HG03342 (cell line): Measurements from ENCODE around the gene GRM1.

ENCODE experiments used
- ATAC-seq: cut with Tn5 transposase; IDR thresholded peaks from one replicate; pipeline ENCODE4 v1.9.1; 2021; ENCODE audit warnings: mild to moderate bottlenecking, moderate library complexity; ENCODE audit not compliant: unreplicated experiment

Gene GRM1

DNA sequence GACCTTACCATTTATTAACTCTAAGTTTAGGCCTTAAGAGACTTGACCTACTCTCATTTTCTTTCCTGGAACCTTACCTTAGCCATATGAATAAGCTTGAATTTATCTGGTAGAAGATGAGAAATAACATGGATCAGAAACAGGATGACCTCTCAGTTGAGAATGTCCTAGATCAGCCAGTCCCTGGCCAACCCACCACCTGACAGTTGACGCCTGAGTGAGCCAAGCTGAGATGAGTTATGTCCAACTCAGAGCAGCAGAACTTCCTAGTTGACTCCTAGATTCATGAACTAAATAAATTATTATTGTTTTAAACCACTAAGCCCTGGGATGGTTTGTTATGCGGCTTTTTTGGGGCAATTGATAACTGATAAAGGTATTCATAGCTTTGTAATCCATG is 281.8 kb downstream of the GRM1 start:
- ATAC-seq = no peak

DNA sequence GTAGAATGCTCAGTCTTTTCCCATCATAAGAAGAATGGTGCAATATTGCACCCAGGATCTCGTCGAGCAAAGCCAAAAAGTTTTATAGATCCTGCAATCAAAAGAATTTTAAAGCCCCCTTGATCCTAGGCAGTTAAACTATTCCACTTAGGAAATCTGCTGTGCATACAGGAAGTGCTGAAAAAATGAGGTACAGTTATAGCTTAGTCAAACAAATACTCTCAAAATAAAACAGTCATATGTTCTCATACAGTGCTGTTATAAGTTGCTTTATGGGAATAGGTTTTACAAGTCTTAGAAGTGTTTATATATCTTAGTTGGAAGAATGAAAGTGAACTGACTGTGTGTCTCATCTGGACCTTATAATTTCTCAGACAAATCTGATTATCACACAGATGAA is 282.2 kb downstream of the GRM1 start:
- ATAC-seq = no peak

DNA sequence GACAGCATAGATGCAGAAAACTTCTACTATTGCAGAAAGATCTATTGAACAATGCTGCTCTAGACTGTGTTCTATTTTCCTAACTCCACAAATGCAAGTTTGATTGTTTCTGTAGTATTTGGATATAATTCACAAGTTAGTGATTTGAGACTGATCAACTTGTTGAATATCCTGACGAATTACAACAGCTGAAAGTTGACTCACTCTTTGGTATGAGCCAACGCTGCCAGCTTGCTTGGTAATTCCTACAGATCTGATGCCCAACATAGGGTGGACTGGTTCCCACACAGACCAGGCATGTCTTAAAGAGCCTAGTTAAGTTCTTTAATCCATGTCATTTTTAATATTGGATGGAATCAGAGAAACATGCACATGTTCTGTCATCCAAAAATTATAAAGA is 283.7 kb downstream of the GRM1 start:
- no peak for ATAC-seq

DNA sequence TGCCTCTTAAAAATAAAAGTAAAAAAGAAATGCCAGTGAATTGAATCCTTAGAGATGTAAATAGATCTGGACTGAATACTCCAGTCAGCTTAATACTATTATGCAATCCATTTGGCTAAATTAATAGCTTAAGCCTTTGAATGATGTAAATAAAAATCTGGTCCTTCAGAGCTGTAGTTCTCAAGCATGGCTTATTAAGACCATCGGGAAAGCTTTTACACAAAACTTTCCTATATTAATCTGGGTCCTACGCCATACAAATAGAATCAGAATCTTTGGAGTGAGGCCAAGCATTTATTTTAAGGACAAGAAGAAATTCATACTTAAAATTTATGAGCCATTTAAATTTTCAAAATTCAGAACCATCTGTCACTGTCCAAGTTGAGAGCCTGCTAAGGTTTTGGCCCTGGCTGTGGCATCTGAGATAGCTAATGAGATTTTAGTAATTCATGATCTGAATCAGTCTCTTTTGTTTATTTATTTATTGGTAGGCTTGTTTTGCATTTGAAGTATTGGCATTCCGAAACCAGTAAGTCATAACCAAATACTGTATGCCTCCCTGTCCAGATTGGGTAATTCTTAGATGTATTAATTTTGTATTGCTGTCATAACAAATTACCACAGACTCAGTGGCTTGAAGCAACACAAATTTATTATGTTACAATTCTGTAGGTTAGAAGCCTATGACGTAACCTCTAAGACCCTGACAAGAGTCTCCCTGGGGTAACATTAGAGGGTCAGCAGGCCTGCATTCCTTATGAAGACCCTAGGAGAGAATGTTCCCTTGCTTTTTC is 286.7 kb downstream of the GRM1 start:
- ATAC-seq = no peak

DNA sequence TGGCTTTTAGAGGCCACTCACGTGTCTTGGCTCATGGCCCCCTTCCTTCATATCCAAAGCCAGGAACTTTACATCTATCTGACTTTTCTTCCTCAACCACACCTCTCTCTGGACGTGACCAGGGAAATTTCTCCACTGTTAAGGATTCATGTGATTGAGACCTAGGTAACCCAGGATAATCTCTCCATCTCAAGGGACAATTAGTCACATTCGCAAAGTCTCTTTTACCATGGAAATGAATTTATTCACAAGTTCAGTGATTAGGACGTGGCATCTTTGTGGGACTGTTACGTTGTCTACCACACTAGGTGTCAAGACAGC is 287.3 kb downstream of the GRM1 start:
- no peak for ATAC-seq

DNA sequence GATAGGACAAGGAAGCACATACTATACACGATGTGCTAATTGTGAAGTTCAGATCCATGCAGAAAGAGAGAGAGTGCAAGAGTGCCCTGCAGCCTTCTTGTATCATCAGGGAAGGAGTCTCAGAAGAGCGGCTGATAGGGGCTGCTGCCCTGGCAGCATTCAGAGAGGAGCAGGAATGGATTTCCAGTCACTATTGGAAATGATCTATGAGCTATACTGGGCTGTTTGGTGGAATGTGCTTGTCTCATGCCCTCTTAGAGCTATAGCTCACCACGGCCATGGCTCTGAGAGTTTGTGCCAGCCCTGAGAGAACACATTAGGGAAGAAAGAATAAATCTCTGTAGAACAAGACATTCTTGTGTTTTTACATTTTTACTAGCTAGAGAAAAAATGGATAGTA is 302.2 kb downstream of the GRM1 start:
- no peak for ATAC-seq

DNA sequence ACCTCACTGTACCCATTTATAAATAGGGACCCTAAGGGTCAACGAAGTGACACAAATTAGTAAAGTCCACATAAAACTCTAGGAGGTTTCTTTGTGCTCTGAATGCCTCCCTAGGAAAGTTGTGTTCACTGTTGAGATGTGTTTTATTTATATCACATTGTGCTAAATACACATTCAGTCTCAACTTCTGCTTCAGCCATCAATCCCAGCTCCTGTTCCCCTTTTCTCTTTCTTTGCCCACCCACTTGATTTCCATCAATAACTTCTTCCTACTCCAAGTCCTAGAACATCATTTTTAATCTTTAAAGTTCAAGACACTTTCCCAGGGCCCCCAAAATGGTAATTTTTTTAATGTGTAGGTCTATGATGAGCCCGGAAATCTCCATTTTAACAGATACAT is 306.5 kb downstream of the GRM1 start:
- no peak for ATAC-seq

DNA sequence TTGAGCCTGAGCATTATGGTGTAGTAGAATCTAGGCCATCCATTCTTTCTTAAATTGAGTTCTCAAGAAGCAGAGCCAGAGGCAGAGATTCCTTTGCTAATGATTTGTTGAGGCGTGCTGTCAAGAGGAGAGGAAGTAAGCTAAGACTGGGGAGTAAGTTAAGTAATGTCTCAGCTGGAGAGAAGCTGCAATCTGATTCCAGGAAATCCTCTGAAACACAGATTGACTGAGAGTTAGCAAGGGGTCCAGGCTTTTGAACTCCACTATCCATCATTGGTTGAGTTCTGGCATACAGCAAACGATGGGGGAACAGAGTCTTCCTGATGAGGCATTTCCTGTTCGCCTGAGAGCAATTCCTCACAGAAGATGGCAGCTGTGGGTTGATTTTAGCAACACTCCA is 307.3 kb downstream of the GRM1 start:
- ATAC-seq = no peak

DNA sequence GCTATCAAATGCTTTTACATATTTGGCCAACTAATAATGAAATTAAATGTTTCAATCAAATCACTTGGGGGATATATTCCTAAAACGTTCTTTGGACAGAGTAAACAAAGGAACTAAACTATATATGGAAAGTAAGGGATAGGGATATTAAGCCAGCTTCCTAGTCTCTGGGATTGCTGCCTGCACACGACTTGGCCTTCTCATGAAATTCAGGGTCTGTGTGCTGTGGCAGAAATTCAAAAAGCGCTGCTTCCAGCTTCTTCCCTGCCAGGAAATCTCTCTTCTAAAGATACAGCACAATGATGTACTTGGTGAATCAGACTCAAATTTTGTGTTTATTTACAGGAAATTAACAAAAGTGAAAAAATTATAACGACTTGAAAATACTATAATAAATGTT is 308.5 kb downstream of the GRM1 start:
- ATAC-seq = no peak

DNA sequence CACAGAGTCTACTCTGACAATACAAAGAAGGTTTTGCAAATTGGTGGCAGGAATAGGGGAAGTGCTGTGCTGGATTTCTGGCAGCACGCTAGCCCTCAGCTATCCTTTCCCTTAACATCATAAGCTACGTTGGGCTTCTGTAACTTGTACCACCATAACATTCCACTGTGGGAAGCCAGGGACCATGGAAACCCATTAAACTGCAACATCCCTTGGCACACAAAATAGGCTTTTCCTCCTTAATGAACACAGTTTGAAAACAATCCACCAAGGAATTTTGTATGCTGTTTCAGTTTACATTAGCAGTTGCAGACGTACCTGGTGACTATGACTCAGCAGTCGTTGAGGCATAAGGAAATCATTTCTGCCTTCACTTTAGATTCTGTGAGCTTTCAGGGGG is 310.9 kb downstream of the GRM1 start:
- no peak for ATAC-seq

DNA sequence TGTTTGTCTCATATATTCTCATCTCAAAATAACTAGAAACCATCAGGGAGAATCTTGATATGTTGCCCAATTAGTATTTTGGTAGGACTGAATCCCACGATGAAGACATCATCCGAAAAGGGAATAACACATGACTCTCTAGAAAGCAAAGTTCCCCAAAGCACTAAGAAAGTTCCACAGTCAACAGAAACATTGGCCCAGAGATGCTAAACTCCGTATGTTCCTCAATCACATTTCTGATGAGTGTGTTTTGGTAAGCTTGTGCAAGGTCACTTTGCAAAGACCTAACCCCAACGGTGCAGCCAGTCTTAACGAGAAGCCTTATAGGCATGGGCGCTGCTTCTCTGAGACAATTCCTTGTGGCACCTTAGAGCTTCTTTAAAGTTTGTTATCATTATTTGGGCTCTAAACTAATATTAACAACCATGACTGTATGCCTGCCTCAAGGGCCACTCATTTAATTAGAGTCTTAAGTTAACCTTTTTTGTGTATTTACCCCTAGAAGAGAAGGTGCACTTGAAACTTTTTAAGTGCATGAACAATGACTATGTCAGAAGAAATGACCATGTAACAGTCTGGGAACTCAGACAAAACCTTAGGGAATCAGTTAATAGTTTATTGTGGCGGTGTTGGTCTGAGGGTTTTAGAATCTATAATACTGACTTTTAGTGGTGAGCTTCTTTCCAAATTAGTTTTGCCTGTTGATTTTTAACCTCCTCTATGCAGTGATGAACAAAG is 312.8 kb downstream of the GRM1 start:
- ATAC-seq = no peak

DNA sequence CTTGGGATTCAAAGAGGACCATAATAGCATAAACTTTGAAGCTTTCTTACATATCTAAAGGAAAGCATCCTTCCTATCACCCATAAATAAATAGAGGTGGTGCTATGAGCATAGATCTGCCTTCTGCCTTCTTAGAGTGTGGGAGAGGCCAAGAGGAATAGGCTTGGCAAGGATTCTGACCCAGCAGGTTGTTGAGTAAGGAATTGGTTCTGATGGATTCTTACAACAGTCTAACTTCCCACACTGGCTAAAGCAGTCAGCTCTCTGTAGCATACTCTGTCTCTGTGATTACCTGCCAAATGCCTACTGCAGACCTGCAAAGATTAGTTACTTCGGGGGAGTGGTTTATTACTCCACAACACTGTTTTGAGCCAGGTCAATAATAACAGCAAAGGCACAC is 316.7 kb downstream of the GRM1 start:
- ATAC-seq = no peak

DNA sequence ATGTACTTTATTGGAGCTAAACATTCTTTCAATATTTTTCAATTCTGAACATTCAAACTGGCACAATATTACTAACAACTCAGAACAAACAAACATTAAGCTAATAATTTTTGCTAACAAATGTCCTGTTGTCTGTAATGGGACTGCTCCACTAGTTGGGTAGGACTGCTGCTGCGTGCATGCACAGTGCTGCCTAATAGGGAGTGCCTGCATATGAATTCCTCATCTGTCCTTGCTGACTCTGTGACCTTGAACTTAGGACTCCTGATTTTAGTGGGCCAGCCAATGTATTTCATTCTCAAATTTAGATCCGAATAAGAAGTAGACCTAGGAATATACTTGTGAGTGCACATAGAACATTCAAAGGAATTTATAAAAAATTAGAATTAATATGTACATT is 318.2 kb downstream of the GRM1 start:
- no peak for ATAC-seq

DNA sequence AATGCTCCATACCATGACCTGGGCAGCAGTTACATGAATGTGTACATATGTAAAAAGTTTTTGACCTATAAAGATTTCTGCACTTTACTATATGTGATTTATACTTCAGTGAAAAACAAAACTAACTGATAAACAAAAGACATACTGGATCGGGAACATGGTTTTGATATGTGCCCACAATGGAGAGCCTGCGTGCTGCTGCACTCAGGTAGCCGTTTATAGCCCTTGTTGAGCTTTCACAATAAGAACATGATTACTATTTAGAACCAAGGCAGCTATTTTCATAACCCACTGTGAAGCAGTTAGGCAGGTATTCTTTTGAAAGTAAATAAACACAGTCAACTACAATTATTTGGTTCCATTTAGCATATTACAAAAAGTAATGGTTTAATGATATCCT is 318.8 kb downstream of the GRM1 start:
- ATAC-seq = no peak

DNA sequence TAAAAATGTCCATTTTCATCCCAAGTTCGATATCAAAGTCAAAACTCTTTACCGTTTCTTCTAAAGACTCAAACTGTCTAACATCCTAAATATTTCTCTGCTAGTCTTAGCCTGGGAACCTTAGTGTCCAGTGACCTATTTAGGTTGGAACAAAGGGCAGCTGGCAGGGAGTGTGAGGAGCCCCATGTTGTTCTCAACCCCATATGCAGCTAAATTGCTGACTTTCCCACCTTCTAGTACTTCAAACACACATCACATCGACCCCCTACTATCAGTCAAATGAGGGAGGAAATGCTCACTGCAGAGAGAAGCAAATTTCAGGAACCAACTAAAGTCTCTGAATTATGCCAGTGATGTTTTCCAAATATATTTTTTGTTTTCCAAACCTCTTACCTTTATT is 322.2 kb downstream of the GRM1 start:
- ATAC-seq = no peak

DNA sequence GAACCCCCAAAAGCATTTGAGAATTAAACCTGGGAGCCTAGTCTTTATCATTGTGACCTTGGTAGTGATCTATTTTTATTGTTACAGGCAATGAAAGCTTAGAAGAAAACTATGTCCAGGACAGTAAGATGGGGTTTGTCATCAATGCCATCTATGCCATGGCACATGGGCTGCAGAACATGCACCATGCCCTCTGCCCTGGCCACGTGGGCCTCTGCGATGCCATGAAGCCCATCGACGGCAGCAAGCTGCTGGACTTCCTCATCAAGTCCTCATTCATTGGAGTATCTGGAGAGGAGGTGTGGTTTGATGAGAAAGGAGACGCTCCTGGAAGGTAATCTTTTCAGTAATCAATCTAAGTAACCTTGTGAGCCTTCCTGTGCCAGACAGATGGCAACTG is 323.3 kb downstream of the GRM1 start:
- ATAC-seq = no peak

DNA sequence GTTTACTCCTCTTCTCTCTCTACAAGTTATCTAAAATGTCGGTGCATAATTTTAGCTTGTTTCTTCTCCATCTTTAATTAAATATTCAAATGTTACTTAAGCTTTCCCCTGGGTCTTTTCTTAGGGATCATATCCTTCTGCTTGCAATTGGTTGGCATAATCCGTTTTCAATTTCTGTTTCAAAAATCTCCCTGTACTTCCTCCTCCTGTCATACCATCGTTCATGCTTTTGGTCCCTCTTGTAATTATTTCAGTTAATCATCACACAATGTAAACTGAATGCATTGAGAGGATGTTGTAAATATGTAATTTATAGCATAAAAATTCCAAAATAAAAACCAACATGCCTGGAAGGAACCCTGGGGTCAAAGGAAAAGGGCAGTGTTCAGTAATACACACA is 325.6 kb downstream of the GRM1 start:
- no peak for ATAC-seq

DNA sequence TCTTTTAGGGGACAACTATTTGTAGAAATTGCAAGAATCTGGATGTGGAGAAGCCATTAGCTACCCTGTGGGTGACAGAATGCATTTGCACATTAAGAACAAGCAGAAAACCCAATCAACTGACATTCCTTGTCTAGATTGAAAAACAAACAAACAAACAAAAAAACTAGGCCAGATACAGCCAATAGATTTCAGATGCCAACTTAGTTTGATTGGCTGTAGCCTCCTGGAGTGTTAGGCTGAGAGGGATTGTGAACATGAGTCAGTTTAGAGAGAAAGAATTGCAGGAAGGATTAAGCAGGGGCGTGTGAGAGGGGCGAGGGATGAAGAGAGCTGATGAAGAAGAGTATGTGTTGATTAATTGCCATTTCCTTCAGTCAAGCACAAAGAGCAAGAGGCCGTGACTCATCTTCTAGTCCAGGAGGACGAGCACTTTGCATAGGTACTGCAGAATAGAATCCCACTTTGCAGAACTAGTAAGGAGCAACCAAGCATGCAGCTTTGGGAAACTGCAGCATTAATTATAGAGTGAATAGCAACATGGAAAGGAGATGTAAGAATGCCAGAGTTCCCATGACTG is 326.7 kb downstream of the GRM1 start:
- no peak for ATAC-seq

DNA sequence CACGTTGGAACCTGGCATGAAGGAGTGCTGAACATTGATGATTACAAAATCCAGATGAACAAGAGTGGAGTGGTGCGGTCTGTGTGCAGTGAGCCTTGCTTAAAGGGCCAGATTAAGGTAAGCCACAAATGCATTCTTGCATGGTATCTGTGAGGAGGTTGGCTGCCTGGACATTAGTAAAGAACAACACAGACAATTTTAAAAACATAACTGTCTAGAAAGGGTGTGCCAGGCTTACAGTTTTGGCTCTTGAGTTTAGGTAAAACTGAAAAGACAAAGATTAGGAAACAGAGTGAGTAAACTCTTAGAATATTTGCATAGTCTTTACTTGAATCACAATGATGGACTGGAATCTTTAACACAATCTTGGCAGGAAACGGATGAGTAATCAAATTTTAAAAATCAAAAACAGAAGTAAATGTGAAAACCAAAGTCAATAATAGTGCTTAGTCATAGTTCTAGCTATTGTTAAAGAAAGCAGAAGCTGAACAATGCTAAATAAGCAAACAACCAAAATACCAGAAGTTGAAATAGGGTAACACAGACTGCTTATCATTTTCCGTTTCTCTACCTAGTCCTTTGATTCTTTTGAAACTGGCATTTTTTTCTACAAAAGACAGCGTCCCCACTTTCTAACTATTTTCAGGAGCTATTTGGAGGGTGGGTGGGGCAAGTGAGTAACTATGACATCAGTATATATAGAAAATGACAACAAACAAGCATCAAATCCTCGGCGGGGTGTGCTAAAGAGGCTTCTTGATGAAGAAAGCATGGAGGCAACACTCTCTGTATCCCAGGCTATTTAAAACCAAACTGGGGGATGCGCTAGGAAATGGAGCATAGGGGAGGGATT is 328.9 kb downstream of the GRM1 start:
- ATAC-seq = peak; percentile 67

DNA sequence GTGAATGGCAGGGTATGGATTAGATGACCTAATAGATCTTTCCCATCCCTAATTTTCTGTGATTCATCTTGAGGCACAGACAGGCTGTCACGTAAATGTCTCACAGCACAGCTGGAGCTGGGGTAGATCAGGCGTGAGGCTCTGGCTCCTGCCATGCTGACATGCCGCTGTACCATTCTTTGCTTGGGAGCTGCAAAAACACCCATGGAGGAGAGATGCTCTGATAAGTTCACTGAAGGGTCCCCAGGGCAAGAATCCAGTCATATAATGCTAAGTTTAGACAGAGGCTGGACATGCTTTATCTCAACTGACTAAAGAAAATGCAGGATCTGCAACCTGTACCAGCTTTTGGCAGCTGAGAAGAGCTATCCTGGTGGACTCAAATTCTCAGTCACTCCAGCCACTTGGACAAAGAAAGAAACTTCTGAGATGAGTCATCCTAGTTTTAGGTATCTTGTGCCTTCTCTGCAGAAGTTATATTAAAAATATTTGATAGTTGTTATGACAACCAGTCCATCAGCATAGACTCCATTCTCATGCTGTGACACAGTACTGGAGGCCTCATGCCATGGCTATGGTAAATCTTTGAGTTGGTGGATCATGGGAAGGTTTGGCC is 329.7 kb downstream of the GRM1 start:
- peak; percentile 26 for ATAC-seq

DNA sequence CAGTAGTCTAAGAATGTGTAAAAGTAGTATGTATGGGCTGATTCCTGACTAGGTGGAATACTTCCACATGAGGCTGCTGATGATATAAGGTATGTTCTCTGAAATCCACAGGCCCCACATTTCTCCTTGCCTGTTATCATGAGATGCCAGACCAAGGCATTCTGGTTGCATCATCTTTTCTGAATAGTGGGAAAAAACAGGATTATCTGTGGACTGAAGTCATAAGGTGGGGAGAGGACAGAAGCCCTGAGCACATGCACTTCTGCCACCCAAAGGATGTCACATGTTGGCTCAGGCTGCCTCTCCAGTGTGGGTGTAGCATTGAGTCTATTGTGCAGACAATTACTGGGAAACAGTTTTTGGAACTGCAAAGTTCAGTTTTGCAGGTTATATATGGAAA is 330.3 kb downstream of the GRM1 start:
- ATAC-seq = no peak
